Sigmoid colon (tissue), 4 donors: Measurements from ENCODE around the gene KRTAP5-9.

ENCODE experiments used
- CTCF ChIP-seq, 4 experiments: fragments of 450-650 bp in 3 of 4; fragments of 200-600 bp in 1 of 4; IDR thresholded peaks; one replicate each; pipeline ENCODE4 v1.5.1; 2016 to 2019; ENCODE audit warnings: antibody characterized with exemption in 4 of 4, mild to moderate bottlenecking in 3 of 4, moderate library complexity in 2 of 4
- POLR2AphosphoS5 ChIP-seq, 4 donors: sonication (generic); formaldehyde crosslinking; IDR thresholded peaks; one replicate each; pipeline ENCODE4 v1.6.1; 2017; ENCODE audit warnings: antibody characterized with exemption in 4 of 4

GRCh38 chr11:71581826-71582225 is 33.6 kb downstream of the KRTAP5-9 start:
- no peak for TF ChIP-seq POLR2AphosphoS5 (IDR thresholded peaks at IDR 0.05)
- TF ChIP-seq CTCF (IDR thresholded peaks at IDR 0.05) = no peak
